Lower lobe of right lung (tissue), 2 donors: Measurements from ENCODE around the gene NPAS2. TPM values are rescaled to one million over a fixed set of nuclear protein-coding genes. Genes with fewer than 3 reads are reported as not detected.
A peak's percentile ranks its signal among the peaks of the same experiment; 100 is the strongest.

Experiments
- ATAC-seq, 2 donors: fragments of 200-7000 bp; cut with Tn5 transposase; one replicate each; pipeline ENCODE4 v1.9.1; 2020 to 2022; ENCODE audit warnings: mild to moderate bottlenecking in 2 of 2, moderate library complexity in 2 of 2
- DNase-seq: peaks from one replicate; pipeline ENCODE4 v3.0.0-alpha.2; 2020
- H3K27ac ChIP-seq: fragments of 200-600 bp; one replicate; pipeline ENCODE4 v1.8.0; 2022
- H3K27me3 ChIP-seq: fragments of 200-600 bp; one replicate; pipeline ENCODE4 v1.8.0; 2022; ENCODE audit warnings: low read depth
- H3K36me3 ChIP-seq: fragments of 200-600 bp; one replicate; pipeline ENCODE4 v1.8.0; 2022; ENCODE audit warnings: mild to moderate bottlenecking
- H3K4me1 ChIP-seq: fragments of 200-600 bp; one replicate; pipeline ENCODE4 v1.8.0; 2022
- H3K4me3 ChIP-seq: fragments of 200-600 bp; one replicate; pipeline ENCODE4 v1.8.0; 2022; ENCODE audit warnings: mild to moderate bottlenecking
- H3K9me3 ChIP-seq: fragments of 200-600 bp; one replicate; pipeline ENCODE4 v1.8.0; 2022
- intact Hi-C: fragments of 100-400 bp; cut with DNase I; formaldehyde crosslinking; loops from one replicate; pipeline ENCODE4 v1.11.0; 2022
- total RNA-seq: library from RNA; stranded (reverse); fragmentation: NEBNext Ultra II Directional; extraction: Animal tissue kit (Norgen Biotek cat#: 25700); gene quantifications from one replicate; pipeline ENCODE4 v1.2.1, GENCODE V29; 2021
- TF ChIP-seq, protein P1 (sequence below): fragments of 200-600 bp; IDR thresholded peaks from one replicate; pipeline ENCODE4 v1.8.0; 2022; ENCODE audit warnings: antibody characterized with exemption, mild to moderate bottlenecking
- donor health status: DM: no; HTN: yes; CAD: no; lungs with severe emphysema.

The NPAS2 gene
- total RNA-seq, 1 donor from 2014 or later, result 10.1 TPM

DNA sequence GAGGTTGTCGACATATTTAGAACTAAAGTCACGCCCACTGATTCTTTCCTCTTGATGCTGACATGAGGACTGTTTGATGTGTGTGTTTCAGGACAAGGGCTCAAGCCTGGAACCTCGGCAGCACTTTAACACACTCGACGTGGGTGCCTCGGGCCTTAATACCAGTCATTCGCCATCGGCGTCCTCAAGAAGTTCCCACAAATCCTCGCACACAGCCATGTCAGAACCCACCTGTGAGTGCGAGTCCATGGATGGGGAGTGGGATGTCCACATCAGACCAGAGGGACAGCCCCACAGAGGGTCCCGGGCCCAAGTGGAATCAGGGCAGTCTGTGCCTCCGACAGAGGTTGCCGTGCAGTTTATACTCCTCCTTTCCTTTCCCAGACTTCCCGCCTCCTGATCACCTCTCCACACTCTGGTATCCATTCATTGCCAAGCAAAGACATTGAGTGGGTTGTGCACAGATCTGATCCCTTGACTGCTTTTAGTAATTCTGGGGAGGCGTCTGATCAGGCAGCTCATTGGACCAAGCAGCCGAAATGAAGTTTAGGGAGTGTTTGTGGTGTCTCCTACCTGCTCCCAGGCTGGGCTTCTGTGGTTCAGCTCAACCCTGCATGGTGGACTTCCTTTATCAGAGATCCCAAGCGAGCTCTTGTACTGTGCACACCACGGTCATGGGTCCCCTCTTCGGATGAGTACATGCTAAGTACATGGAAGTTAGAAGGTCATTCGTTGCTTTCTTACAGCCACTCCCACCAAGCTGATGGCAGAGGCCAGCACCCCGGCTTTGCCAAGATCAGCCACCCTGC, 155.0 kb downstream of the NPAS2 start:
- H3K9me3 ChIP-seq, result no peaks in the 10 kb centered on the region
- H3K27ac ChIP-seq, result no peak overlapping the region
- ATAC-seq, result no peak
- intact Hi-C loops, result no loop called here
- H3K27me3 ChIP-seq, result no peaks in the 10 kb centered on the region
- H3K4me1 ChIP-seq, result no peaks in the 10 kb centered on the region
- peak; percentile 36 for DNase-seq
- TF ChIP-seq, protein P1, sequence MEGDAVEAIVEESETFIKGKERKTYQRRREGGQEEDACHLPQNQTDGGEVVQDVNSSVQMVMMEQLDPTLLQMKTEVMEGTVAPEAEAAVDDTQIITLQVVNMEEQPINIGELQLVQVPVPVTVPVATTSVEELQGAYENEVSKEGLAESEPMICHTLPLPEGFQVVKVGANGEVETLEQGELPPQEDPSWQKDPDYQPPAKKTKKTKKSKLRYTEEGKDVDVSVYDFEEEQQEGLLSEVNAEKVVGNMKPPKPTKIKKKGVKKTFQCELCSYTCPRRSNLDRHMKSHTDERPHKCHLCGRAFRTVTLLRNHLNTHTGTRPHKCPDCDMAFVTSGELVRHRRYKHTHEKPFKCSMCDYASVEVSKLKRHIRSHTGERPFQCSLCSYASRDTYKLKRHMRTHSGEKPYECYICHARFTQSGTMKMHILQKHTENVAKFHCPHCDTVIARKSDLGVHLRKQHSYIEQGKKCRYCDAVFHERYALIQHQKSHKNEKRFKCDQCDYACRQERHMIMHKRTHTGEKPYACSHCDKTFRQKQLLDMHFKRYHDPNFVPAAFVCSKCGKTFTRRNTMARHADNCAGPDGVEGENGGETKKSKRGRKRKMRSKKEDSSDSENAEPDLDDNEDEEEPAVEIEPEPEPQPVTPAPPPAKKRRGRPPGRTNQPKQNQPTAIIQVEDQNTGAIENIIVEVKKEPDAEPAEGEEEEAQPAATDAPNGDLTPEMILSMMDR, result no peak
- no peak overlapping the region for H3K4me3 ChIP-seq
- peaks cover 9% of the 10 kb centered on the region for H3K36me3 ChIP-seq

DNA sequence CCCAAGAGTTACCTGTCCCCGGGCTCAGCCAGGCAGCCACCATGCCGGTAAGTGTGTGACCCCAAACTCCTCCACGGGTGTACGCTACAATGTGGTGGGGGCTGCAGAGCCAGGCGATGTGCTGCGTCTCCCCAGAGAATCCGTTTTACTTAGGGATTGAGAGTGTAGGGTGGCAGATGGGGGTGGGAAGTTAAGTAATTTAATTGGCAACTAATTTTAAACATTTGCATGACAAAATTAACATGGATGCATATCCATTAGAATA, 155.5 kb downstream of the NPAS2 start:
- ATAC-seq (no peak), DNase-seq (no peak)
- peaks cover 9% of the 10 kb centered on the region for H3K36me3 ChIP-seq
- intact Hi-C loops, result no loop called here
- no peaks in the 10 kb centered on the region for H3K9me3 ChIP-seq
- H3K27me3 ChIP-seq, result no peaks in the 10 kb centered on the region
- no peak overlapping the region for H3K4me3 ChIP-seq
- no peaks in the 10 kb centered on the region for H3K4me1 ChIP-seq
- TF ChIP-seq, protein P1, result no peak
- no peak overlapping the region for H3K27ac ChIP-seq

DNA sequence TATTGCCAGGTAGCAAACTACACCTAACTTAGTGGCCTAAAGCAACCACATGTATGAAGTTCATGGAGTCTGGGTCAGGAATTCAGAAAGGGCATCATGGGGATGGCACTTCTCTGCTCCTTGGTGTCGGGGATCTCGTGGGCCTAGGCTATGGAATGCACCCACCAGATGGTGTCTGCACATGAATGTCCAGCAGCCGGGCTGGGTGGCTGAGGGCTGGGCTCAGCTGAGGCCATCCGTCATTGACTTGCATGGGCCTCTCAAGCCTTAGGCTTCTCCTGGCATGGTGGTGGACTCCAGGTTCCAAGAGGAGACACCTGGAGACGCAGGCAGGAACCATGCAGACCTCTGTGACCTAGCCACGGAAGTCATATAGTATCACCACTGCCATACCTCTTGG, 156.1 kb downstream of the NPAS2 start:
- Histone ChIP-seq H3K4me3 (no peak overlapping the region), H3K4me1 (no peaks in the 10 kb centered on the region), H3K27me3 (no peaks in the 10 kb centered on the region), H3K9me3 (no peaks in the 10 kb centered on the region), H3K27ac (no peak overlapping the region), H3K36me3 (peaks cover 9% of the 10 kb centered on the region)
- TF ChIP-seq, protein P1, result no peak
- no peak for DNase-seq
- intact Hi-C loops, result no loop called here
- no peak for ATAC-seq

DNA sequence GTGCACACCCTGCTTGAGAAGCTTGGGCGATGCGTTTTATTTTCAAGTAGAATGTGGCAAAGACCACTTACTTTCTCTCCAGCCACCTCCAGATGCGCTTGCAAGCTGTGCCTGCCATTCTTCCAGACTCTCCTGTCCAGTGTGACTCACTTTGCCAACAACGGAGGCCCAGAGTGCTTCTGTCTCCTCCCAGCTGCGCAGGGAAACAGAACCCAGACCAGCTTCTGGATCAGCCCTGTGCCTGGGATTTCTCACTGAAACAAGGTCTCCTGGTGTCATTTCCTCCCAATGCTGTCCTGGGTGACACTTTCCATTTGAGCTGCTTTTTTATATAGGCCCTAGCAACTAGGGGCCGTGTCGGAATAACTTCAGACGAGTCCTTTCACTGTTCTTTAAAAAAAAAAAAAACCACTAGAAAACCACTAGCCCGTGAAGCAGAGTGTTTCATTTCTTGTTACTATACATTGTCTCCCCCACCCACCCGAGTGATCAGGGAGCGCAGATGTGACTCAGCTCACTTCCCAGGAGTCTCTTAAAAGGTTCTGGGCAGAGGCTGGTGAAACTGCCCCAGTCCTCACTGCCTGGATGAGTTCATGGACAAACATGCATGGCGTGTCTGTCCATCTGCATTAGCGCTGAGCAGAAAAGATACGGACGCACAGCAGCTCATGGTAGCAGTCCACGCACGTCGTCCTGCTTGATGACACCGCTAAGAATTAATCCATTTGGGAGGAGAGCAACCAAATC, 156.9 kb downstream of the NPAS2 start:
- peak; percentile 5 for DNase-seq
- peaks cover 9% of the 10 kb centered on the region for H3K36me3 ChIP-seq
- intact Hi-C loops, result no loop called here

DNA sequence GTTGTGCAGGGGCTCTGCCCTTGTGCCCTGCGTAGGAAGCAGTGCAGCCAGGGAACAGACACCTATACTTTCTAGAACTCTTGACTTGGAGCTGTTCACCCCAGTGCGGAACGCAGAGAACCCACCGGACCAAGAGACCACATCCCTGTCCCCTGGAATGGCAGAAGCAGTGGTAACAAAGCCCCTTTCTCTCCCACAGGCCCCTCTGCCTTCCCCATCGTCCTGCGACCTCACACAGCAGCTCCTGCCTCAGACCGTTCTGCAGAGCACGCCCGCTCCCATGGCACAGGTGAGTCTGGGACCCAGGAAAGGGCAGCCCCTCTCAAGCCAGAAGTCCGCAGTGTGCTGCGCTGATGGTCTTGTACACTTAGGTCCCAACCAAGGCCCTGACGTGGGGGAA, 157.6 kb downstream of the NPAS2 start:
- H3K4me1 ChIP-seq, result no peaks in the 10 kb centered on the region
- H3K36me3 ChIP-seq, result peaks cover 12% of the 10 kb centered on the region
- intact Hi-C loops, result no loop called here
- H3K27me3 ChIP-seq, result no peaks in the 10 kb centered on the region
- DNase-seq (no peak), ATAC-seq (no peak)
- no peaks in the 10 kb centered on the region for H3K9me3 ChIP-seq
- H3K27ac ChIP-seq, result no peak overlapping the region
- TF ChIP-seq, protein P1, result no peak
- no peak overlapping the region for H3K4me3 ChIP-seq

More for the DNA sequence above, 156.9 kb downstream of the NPAS2 start:
- Histone ChIP-seq H3K27ac (no peak overlapping the region), H3K4me1 (no peaks in the 10 kb centered on the region), H3K27me3 (no peaks in the 10 kb centered on the region), H3K9me3 (no peaks in the 10 kb centered on the region), H3K4me3 (no peak overlapping the region)
- no peak for ATAC-seq
- TF ChIP-seq, protein P1, result no peak
